Activated naive CD8-positive, alpha-beta T cell treated with anti-CD3 and anti-CD28 coated beads, Interleukin-2, amount 50 U/mL, for 24 hours (primary cell): ENCODE data around the gene FAM117B.
A peak's percentile ranks its signal among the peaks of the same experiment; 100 is the strongest.
"Not testable (repeated sequence)": the region's sequence is repeated elsewhere in the genome, so short reads cannot be mapped to it uniquely, and the experiment has no call there.

Experiments
- ATAC-seq: fragments of 150-1000 bp; cut with Tn5 transposase; one replicate; pipeline ENCODE4 v1.10.0; 2021
- DNase-seq: peaks from one replicate; pipeline ENCODE4 v3.0.0; 2021
- H3K27ac Mint-ChIP-seq: one replicate; pipeline ENCODE4 v1.8.0; 2021; ENCODE audit warnings: mild to moderate bottlenecking, mixed read lengths
- H3K27me3 Mint-ChIP-seq: one replicate; pipeline ENCODE4 v1.8.0; 2021; ENCODE audit warnings: mixed read lengths
- H3K36me3 Mint-ChIP-seq: one replicate; pipeline ENCODE4 v1.8.0; 2021; ENCODE audit warnings: low read depth, mixed read lengths
- H3K4me1 Mint-ChIP-seq: one replicate; pipeline ENCODE4 v1.8.0; 2021; ENCODE audit warnings: mixed read lengths
- H3K4me3 Mint-ChIP-seq: one replicate; pipeline ENCODE4 v1.8.0; 2021; ENCODE audit warnings: mild to moderate bottlenecking, moderate library complexity, mixed read lengths
- H3K9me3 Mint-ChIP-seq: one replicate; pipeline ENCODE4 v1.8.0; 2021; ENCODE audit warnings: mixed read lengths

The FAM117B gene

GRCh38 chr2:202669841-202670240, 35.1 kb downstream of the FAM117B start:
- H3K27me3 Mint-ChIP-seq: no peaks in the 10 kb centered on the region
- peak overlapping the region; percentile 87 for H3K27ac Mint-ChIP-seq
- peaks cover 94% of the 10 kb centered on the region for H3K4me1 Mint-ChIP-seq
- H3K36me3 Mint-ChIP-seq: peaks cover 1% of the 10 kb centered on the region
- DNase-seq (no peak), ATAC-seq (peak; percentile 27)
- peak overlapping the region; percentile 68 for H3K4me3 Mint-ChIP-seq
- no peaks in the 10 kb centered on the region for H3K9me3 Mint-ChIP-seq

GRCh38 chr2:202671317-202672035, 36.7 kb downstream of the FAM117B start:
- H3K4me1 Mint-ChIP-seq: peaks cover 89% of the 10 kb centered on the region
- H3K27ac Mint-ChIP-seq: no peak overlapping the region
- no peaks in the 10 kb centered on the region for H3K27me3 Mint-ChIP-seq

GRCh38 chr2:202675097-202675496, 40.3 kb downstream of the FAM117B start:
- H3K4me1 Mint-ChIP-seq: peaks cover 74% of the 10 kb centered on the region
- peaks cover 15% of the 10 kb centered on the region for H3K36me3 Mint-ChIP-seq
- H3K27me3 Mint-ChIP-seq, DNase-seq, H3K4me3 Mint-ChIP-seq, ATAC-seq: not testable (repeated sequence)
- peak overlapping the region; percentile 75 for H3K27ac Mint-ChIP-seq
- peaks cover 12% of the 10 kb centered on the region for H3K9me3 Mint-ChIP-seq

More at GRCh38 chr2:202671317-202672035, 36.7 kb downstream of the FAM117B start:
- Mint-ChIP-seq H3K9me3 (no peaks in the 10 kb centered on the region), H3K4me3 (no peak overlapping the region), H3K36me3 (peaks cover 5% of the 10 kb centered on the region)
- ATAC-seq: no peak
- DNase-seq: no peak

GRCh38 chr2:202679980-202680379, 45.2 kb downstream of the FAM117B start:
- Mint-ChIP-seq H3K4me1 (peaks cover 38% of the 10 kb centered on the region), H3K36me3 (peaks cover 30% of the 10 kb centered on the region), H3K27me3 (no peaks in the 10 kb centered on the region), H3K4me3 (no peak overlapping the region), H3K9me3 (peaks cover 24% of the 10 kb centered on the region), H3K27ac (peak overlapping the region; percentile 37)
- no peak for DNase-seq
- ATAC-seq: no peak

GRCh38 chr2:202680512-202680911, 45.7 kb downstream of the FAM117B start:
- no peak overlapping the region for H3K27ac Mint-ChIP-seq
- peaks cover 35% of the 10 kb centered on the region for H3K4me1 Mint-ChIP-seq
- no peak for ATAC-seq

GRCh38 chr2:202681688-202682205, 47.0 kb downstream of the FAM117B start:
- peaks cover 27% of the 10 kb centered on the region for H3K36me3 Mint-ChIP-seq
- H3K4me3 Mint-ChIP-seq: no peak overlapping the region
- DNase-seq (no peak), ATAC-seq (no peak)
- peaks cover 25% of the 10 kb centered on the region for H3K4me1 Mint-ChIP-seq
- peaks cover 24% of the 10 kb centered on the region for H3K9me3 Mint-ChIP-seq
- peak overlapping the region; percentile 4 for H3K27ac Mint-ChIP-seq
- no peaks in the 10 kb centered on the region for H3K27me3 Mint-ChIP-seq

More at GRCh38 chr2:202680512-202680911, 45.7 kb downstream of the FAM117B start:
- Mint-ChIP-seq H3K4me3 (no peak overlapping the region), H3K36me3 (peaks cover 28% of the 10 kb centered on the region), H3K27me3 (no peaks in the 10 kb centered on the region), H3K9me3 (peaks cover 24% of the 10 kb centered on the region)
- no peak for DNase-seq

- no peak overlapping the region for H3K27ac Mint-ChIP-seq
- no peak overlapping the region for H3K4me3 Mint-ChIP-seq
- H3K27me3 Mint-ChIP-seq: no peaks in the 10 kb centered on the region
- peaks cover 29% of the 10 kb centered on the region for H3K9me3 Mint-ChIP-seq
- H3K36me3 Mint-ChIP-seq: peaks cover 27% of the 10 kb centered on the region
- peaks cover 30% of the 10 kb centered on the region for H3K4me1 Mint-ChIP-seq
- DNase-seq: no peak
- ATAC-seq: no peak
Measured at GRCh38 chr2:202682274-202682673, 47.5 kb downstream of the FAM117B start.

GRCh38 chr2:202687276-202687675, 52.5 kb downstream of the FAM117B start:
- Mint-ChIP-seq H3K36me3 (peaks cover 1% of the 10 kb centered on the region), H3K4me1 (peaks cover 48% of the 10 kb centered on the region), H3K27me3 (no peaks in the 10 kb centered on the region), H3K4me3 (no peak overlapping the region), H3K9me3 (peaks cover 4% of the 10 kb centered on the region), H3K27ac (no peak overlapping the region)
- DNase-seq (no peak), ATAC-seq (no peak)

- no peaks in the 10 kb centered on the region for H3K27me3 Mint-ChIP-seq
Measured at GRCh38 chr2:202689459-202689858, 54.7 kb downstream of the FAM117B start.

GRCh38 chr2:202689898-202690297, 55.1 kb downstream of the FAM117B start:
- no peak overlapping the region for H3K4me3 Mint-ChIP-seq
- peaks cover 64% of the 10 kb centered on the region for H3K4me1 Mint-ChIP-seq
- peak overlapping the region; percentile 94 for H3K27ac Mint-ChIP-seq

More at GRCh38 chr2:202689459-202689858, 54.7 kb downstream of the FAM117B start:
- H3K27ac Mint-ChIP-seq: peak overlapping the region; percentile 94
- no peaks in the 10 kb centered on the region for H3K36me3 Mint-ChIP-seq
- peaks cover 4% of the 10 kb centered on the region for H3K9me3 Mint-ChIP-seq
- ATAC-seq (no peak), DNase-seq (no peak)
- peaks cover 59% of the 10 kb centered on the region for H3K4me1 Mint-ChIP-seq
- no peak overlapping the region for H3K4me3 Mint-ChIP-seq

GRCh38 chr2:202690321-202690900, 55.6 kb downstream of the FAM117B start:
- H3K4me3 Mint-ChIP-seq: peak overlapping the region; percentile 53
- H3K27me3 Mint-ChIP-seq: no peaks in the 10 kb centered on the region
- H3K4me1 Mint-ChIP-seq: peaks cover 69% of the 10 kb centered on the region
- no peak for DNase-seq
- H3K9me3 Mint-ChIP-seq: peaks cover 4% of the 10 kb centered on the region
- no peaks in the 10 kb centered on the region for H3K36me3 Mint-ChIP-seq
- H3K27ac Mint-ChIP-seq: peak overlapping the region; percentile 94
- peak; percentile 94 for ATAC-seq

More at GRCh38 chr2:202689898-202690297, 55.1 kb downstream of the FAM117B start:
- ATAC-seq (no peak), DNase-seq (no peak)
- H3K27me3 Mint-ChIP-seq: no peaks in the 10 kb centered on the region
- peaks cover 4% of the 10 kb centered on the region for H3K9me3 Mint-ChIP-seq
- H3K36me3 Mint-ChIP-seq: no peaks in the 10 kb centered on the region

GRCh38 chr2:202693503-202693902, 58.7 kb downstream of the FAM117B start:
- ATAC-seq (no peak), DNase-seq (no peak)
- H3K9me3 Mint-ChIP-seq: no peaks in the 10 kb centered on the region
- H3K27ac Mint-ChIP-seq: no peak overlapping the region
- H3K36me3 Mint-ChIP-seq: peaks cover 11% of the 10 kb centered on the region
- no peak overlapping the region for H3K4me3 Mint-ChIP-seq
- no peaks in the 10 kb centered on the region for H3K27me3 Mint-ChIP-seq
- peaks cover 58% of the 10 kb centered on the region for H3K4me1 Mint-ChIP-seq

- H3K9me3 Mint-ChIP-seq: no peaks in the 10 kb centered on the region
- H3K4me1 Mint-ChIP-seq: peaks cover 50% of the 10 kb centered on the region
- peak overlapping the region; percentile 26 for H3K27ac Mint-ChIP-seq
- no peaks in the 10 kb centered on the region for H3K27me3 Mint-ChIP-seq
- DNase-seq (no peak), ATAC-seq (no peak)
- peaks cover 14% of the 10 kb centered on the region for H3K36me3 Mint-ChIP-seq
- H3K4me3 Mint-ChIP-seq: no peak overlapping the region
Measured at GRCh38 chr2:202695166-202695565, 60.4 kb downstream of the FAM117B start.

GRCh38 chr2:202700075-202700901, 65.5 kb downstream of the FAM117B start:
- Mint-ChIP-seq H3K9me3 (no peaks in the 10 kb centered on the region), H3K27me3 (no peaks in the 10 kb centered on the region), H3K4me3 (peak overlapping the region; percentile 5), H3K27ac (peak overlapping the region; percentile 87), H3K4me1 (peaks cover 54% of the 10 kb centered on the region), H3K36me3 (peaks cover 23% of the 10 kb centered on the region)
- ATAC-seq (peak; percentile 61), DNase-seq (no peak)
